Esophagus squamous epithelium (tissue), 5 donors: ENCODE results near the gene SKIC2. TPM values are rescaled to one million over a fixed set of nuclear protein-coding genes. Genes with fewer than 3 reads are reported as not detected.
"Not testable (repeated sequence)": the region's sequence is repeated elsewhere in the genome, so short reads cannot be mapped to it uniquely, and the experiment has no call there.

Experiments
- DNase-seq: peaks from one replicate; lab custom pipeline; 2025; lab: John Stamatoyannopoulos, UW
- H3K27ac ChIP-seq, 4 donors: fragments of 200-600 bp; sonication (generic); one replicate each; pipeline ENCODE4 v1.5.1; 2016 to 2019; ENCODE audit warnings: mild to moderate bottlenecking in 1 of 4
- H3K27me3 ChIP-seq, 4 donors: fragments of 200-600 bp; sonication (generic); 1 replicate in 3 of 4; 2 replicates in 1 of 4; pipeline versions ENCODE4 v1.5.1 to v1.6.0; 2017 to 2021; ENCODE audit warnings: antibody characterized with exemption in 1 of 4
- H3K36me3 ChIP-seq, 3 donors: fragments of 200-600 bp; sonication (generic); one replicate each; pipeline ENCODE4 v1.5.1; 2016 to 2019
- H3K4me1 ChIP-seq, 3 donors: fragments of 200-600 bp; sonication (generic); one replicate each; pipeline ENCODE4 v1.5.1; 2017 to 2019
- H3K4me3 ChIP-seq, 4 donors: fragments of 200-600 bp; sonication (generic); 1 replicate in 3 of 4; 2 replicates in 1 of 4; pipeline ENCODE4 v1.5.1; 2016 to 2019; ENCODE audit warnings: mild to moderate bottlenecking in 2 of 4, moderate library complexity in 1 of 4
- H3K9me3 ChIP-seq, 3 donors: fragments of 200-600 bp; sonication (generic); one replicate each; pipeline ENCODE4 v1.5.1; 2016 to 2019
- CTCF ChIP-seq, 6 experiments: fragments of 450-650 bp in 4 of 6; fragments of 200-600 bp in 2 of 6; sonication (generic) in 2 of 6; IDR thresholded peaks; one replicate each; pipeline ENCODE4 v1.5.1; 2016 to 2019; ENCODE audit warnings: antibody characterized with exemption in 6 of 6, mild to moderate bottlenecking in 4 of 6, moderate library complexity in 4 of 6
- POLR2A ChIP-seq, 4 donors: fragments of 450-650 bp; IDR thresholded peaks; one replicate each; pipeline ENCODE4 v1.6.1; 2017; ENCODE audit warnings: antibody characterized with exemption in 4 of 4, mild to moderate bottlenecking in 4 of 4, moderate library complexity in 3 of 4
- WGBS, 2 donors: methylation state at CpG; one replicate each; pipeline ENCODE4 v1.1.5; 2018; 5-methylcytosine and 5-hydroxymethylcytosine counted together
- intact Hi-C: fragments of 100-400 bp; cut with DNase I; formaldehyde crosslinking; loops from one replicate; pipeline ENCODE4 v1.15.0; 2022
- total RNA-seq, 4 donors: library from RNA; depleted of rRNA; stranded (reverse); fragments of >200 nt; gene quantifications; one replicate each; pipeline ENCODE4 v1.1.0, GENCODE V29; 2016
- donor health status: DM: yes; HTN: yes; CAD: no.

Gene SKIC2
- total RNA-seq, 4 donors from 2014 or later: 24.6 to 32.4 (median 26.8) TPM

GRCh38 chr6:31977816-31978431 is 18.9 kb downstream of the SKIC2 start:
- Histone ChIP-seq H3K9me3 (no peaks in the 10 kb centered on the region), H3K27me3 (no peaks in the 10 kb centered on the region), H3K4me1 (peaks cover 3 to 12% (median 6%) of the 10 kb centered on the region in 3 donors), H3K27ac (no peak overlapping the region), H3K4me3 (no peak overlapping the region), H3K36me3 (peaks cover 0 to 22% (median 0%) of the 10 kb centered on the region in 3 donors)
- TF ChIP-seq CTCF (IDR thresholded peaks at IDR 0.05) (no peak), POLR2A (IDR thresholded peaks at IDR 0.05) (no peak)
- intact Hi-C loops: no loop called here
- WGBS, 2 donors: 94 to 96% methylated on average over 11 to 12 of the region's 12 CpGs
- DNase-seq: no peak

- Histone ChIP-seq H3K27ac (no peak overlapping the region), H3K4me1 (peaks cover 0 to 3% (median 0%) of the 10 kb centered on the region in 3 donors), H3K4me3 (no peak overlapping the region), H3K27me3 (no peaks in the 10 kb centered on the region), H3K9me3 (no peaks in the 10 kb centered on the region), H3K36me3 (peaks cover 0 to 22% (median 0%) of the 10 kb centered on the region in 3 donors)
- WGBS, 2 donors: 89 to 95% methylated on average over 5 of the region's 5 CpGs
- no peak for DNase-seq
- intact Hi-C loops: no loop called here
- TF ChIP-seq POLR2A (IDR thresholded peaks at IDR 0.05) (no peak), CTCF (IDR thresholded peaks at IDR 0.05) (no peak)
Measured at GRCh38 chr6:31978831-31979230, 19.9 kb downstream of the SKIC2 start.

GRCh38 chr6:31979238-31979898 is 20.4 kb downstream of the SKIC2 start:
- DNase-seq: no peak
- WGBS, 2 donors: 83 to 93% methylated on average over 3 of the region's 3 CpGs
- Histone ChIP-seq H3K4me3 (no peak overlapping the region), H3K27ac (no peak overlapping the region), H3K9me3 (no peaks in the 10 kb centered on the region), H3K4me1 (no peaks in the 10 kb centered on the region), H3K36me3 (peaks cover 0 to 22% (median 0%) of the 10 kb centered on the region in 3 donors), H3K27me3 (no peaks in the 10 kb centered on the region)
- TF ChIP-seq CTCF (IDR thresholded peaks at IDR 0.05) (no peak), POLR2A (IDR thresholded peaks at IDR 0.05) (no peak)
- intact Hi-C loops: no loop called here

- intact Hi-C loops, H3K4me1 ChIP-seq, H3K27ac ChIP-seq, H3K9me3 ChIP-seq, DNase-seq, H3K27me3 ChIP-seq, H3K4me3 ChIP-seq: not testable (repeated sequence)
- peaks cover 0 to 22% (median 0%) of the 10 kb centered on the region in 3 donors for H3K36me3 ChIP-seq
- 77 to 94% methylated on average over 4 of the region's 13 CpGs for WGBS, 2 donors
Measured at GRCh38 chr6:31980195-31980876, 21.4 kb downstream of the SKIC2 start.

- H3K4me3 ChIP-seq, H3K4me1 ChIP-seq, intact Hi-C loops, H3K27ac ChIP-seq, DNase-seq, H3K9me3 ChIP-seq, H3K27me3 ChIP-seq: not testable (repeated sequence)
- WGBS, 2 donors: no CpG with 5 or more reads among the region's 5 CpGs
- H3K36me3 ChIP-seq: peaks cover 0 to 22% (median 0%) of the 10 kb centered on the region in 3 donors
Measured at GRCh38 chr6:31980998-31981397, 22.0 kb downstream of the SKIC2 start.

GRCh38 chr6:31981744-31982143 is 22.8 kb downstream of the SKIC2 start, which contains the start of gene C4A:
Gene C4A (plus strand): TSS chr6:31982057. CDS start chr6:31982108, 51 bp downstream.
- intact Hi-C loops, H3K27me3 ChIP-seq, DNase-seq, H3K27ac ChIP-seq, H3K9me3 ChIP-seq, H3K4me1 ChIP-seq, H3K4me3 ChIP-seq: not testable (repeated sequence)
- H3K36me3 ChIP-seq: peaks cover 0 to 22% (median 0%) of the 10 kb centered on the region in 3 donors
- no CpG with 5 or more reads among the region's 7 CpGs for WGBS, 2 donors

GRCh38 chr6:31989363-31989762 is 30.4 kb downstream of the SKIC2 start:
- H3K4me1 ChIP-seq, H3K9me3 ChIP-seq, H3K4me3 ChIP-seq, H3K36me3 ChIP-seq, DNase-seq, H3K27ac ChIP-seq, H3K27me3 ChIP-seq, intact Hi-C loops: not testable (repeated sequence)
- WGBS, 2 donors: no CpG with 5 or more reads among the region's 10 CpGs

GRCh38 chr6:31994421-31994820 is 35.4 kb downstream of the SKIC2 start:
- no CpG with 5 or more reads among the region's 14 CpGs for WGBS, 2 donors
- DNase-seq, H3K27ac ChIP-seq: not testable (repeated sequence)

GRCh38 chr6:31996385-31996784 is 37.4 kb downstream of the SKIC2 start:
- H3K27me3 ChIP-seq, H3K4me3 ChIP-seq, H3K27ac ChIP-seq, H3K36me3 ChIP-seq, DNase-seq, H3K9me3 ChIP-seq, intact Hi-C loops, H3K4me1 ChIP-seq: not testable (repeated sequence)
- no CpG with 5 or more reads among the region's 6 CpGs for WGBS, 2 donors

More at GRCh38 chr6:31994421-31994820, 35.4 kb downstream of the SKIC2 start:
- H3K36me3 ChIP-seq, H3K4me3 ChIP-seq, H3K4me1 ChIP-seq, H3K27me3 ChIP-seq, H3K9me3 ChIP-seq, intact Hi-C loops: not testable (repeated sequence)
